ENCODE data around the gene CD300H. TPM values are rescaled to one million over a fixed set of nuclear protein-coding genes. Genes with fewer than 3 reads are reported as not detected.
"Not testable (repeated sequence)": the region's sequence is repeated elsewhere in the genome, so short reads cannot be mapped to it uniquely, and the experiment has no call there.

The CD300H gene
- total RNA-seq, 1 donor from 2014 or later = not detected

DNA sequence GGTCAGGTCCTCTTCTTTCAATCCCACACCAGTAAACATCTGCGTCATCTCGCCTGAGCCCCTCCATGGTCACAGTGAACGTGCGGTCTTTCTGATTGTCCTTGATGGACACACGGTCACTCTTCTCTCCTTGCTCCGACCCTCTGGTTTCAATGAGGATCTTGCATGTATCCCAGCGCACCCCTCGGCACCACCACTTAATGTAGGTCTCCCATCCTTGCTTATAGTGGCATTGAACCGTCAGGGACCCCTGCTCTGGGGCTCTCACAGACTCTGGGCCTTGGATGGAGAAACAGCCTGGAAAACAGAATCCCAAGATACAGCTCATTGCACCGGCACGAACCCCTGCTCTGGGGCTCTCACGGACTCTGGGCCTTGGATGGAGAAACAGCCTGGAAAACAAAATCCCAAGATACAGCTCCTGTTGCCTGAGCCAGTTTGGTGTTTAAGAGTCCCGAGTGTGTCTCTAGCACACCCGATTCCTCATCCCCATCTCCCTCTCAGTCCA, 41.5 kb downstream of the CD300H start:
- no peak for ATAC-seq

DNA sequence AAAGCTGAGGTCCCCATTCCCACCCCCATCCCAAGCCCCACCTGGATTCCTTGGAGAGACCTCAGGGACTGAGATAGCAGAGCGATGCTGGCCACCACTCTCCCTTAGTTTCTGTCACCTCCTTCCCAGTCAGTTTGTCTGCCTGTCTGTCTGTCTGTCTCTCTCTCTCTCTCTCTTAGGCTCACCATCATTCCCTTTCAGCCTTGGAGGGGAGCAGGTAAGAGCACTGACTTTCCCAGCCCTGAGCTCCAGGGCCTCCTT, 41.9 kb downstream of the CD300H start:
- ATAC-seq = no peak

DNA sequence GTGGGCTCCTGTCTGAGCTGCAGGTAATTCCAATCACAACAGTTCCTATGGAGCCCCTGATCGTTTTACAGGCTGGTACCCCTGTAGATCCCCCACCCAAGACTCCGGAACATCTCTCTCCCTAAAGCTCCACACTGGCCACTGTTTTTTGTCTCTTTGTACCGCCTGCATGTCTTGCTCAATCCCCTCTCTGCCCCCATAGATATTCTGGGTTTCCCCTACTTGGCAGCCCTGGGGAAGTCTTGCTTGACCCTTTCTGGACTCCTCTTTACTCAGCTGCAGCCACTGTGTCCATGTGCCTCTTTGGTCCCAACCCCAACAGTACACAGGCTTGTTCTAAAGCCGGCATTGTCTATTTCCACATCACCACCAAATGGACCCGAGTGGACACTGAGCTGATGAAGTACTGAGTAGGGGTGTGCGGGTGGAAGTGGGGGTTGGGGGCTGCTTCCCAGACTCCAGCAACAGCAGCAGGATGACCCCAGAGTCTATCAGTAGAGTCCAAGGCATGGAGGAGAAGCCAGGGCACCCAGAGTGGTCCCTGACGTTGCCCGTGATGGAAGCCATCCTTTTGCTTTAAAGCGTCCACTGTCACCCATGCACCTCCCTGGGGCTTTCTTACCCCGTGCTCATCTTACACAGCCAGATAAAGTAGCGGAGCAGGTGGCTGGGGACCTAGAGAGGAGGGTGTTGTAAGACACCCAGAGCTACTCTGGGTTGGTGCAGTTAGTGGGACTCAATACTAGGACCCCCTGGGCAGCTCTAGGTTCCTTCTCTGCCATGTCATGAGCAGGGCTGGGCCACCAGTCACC, 42.5 kb downstream of the CD300H start:
- ATAC-seq = no peak

DNA sequence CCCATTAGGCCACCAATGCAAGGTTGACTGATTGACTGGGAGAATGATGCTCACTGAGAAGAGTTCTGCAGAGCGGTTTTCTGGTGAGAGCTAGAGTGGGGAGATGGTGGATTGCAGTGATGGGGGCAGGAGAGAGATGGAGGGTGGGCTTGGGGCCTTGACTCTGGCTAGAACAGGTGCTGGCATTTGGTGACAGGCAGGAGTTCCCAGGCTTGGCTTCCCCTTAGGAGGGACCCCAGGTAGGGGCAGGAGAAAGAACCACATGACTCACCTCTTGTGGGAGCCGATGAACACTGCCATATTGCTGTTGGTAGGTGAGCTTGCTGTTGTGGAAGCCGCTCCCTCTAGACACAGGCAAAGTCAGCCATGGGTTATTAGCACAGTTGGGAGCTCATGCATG, 44.0 kb downstream of the CD300H start:
- no peak for ATAC-seq

DNA sequence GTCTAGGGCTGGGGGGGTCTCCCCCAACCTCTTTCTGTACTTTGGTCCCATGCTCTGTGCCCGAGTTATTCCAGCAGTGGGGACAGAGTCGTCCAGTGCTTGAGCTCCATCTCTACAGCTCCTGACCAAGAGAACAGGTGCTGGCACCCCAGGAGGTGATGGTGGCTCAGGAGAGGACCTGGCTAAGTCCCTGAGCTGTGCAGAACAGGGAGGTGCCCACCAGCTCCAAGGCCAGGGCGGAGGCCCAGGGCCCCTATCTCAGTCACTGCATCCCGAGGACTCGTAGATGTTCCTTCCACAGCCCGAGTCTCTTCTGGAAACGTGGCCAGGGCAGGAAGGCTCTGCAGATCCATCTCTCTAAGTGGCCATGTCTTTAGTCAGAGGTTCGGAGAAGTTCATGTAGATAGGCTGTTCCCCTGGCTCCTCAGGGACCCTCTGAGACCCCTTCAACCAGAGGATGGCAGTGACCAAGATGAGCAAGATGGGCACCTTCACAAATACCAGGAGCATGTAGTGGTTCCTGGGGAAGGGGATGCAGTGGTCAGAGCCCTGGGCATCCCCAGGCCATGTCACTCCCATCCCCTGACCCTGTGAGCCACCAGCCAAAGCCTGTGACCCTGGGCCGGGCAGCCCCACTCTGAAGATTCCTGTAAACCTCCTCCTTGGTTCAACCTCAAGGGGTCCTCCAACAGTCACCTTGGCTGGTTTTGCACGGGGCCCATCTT, 44.8 kb downstream of the CD300H start:
- no peak for ATAC-seq

DNA sequence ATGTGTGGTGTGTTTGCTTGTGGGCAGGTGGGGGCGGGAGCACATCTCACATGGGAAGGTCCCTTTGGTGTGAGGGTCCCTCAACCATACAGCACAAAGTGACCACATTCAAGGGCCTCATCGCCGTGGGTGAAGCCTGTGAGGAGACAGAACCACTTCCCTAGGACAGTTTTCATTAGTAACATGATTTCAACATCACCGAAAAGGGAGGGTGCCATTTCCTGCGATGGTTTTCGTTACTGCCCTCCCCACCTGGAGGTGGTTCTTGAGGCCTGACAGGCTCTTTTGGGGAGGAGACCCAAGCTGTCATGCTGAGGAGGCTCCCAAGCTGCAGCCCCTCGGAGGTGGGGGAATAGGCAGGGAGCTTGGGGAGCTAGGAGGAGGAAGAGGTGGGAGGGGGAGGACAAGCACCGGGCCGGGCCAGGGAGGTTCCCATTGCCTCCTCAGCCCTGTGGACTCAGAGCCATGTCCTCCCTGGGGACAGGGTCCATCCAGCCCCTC, 45.6 kb downstream of the CD300H start:
- ATAC-seq = no peak

DNA sequence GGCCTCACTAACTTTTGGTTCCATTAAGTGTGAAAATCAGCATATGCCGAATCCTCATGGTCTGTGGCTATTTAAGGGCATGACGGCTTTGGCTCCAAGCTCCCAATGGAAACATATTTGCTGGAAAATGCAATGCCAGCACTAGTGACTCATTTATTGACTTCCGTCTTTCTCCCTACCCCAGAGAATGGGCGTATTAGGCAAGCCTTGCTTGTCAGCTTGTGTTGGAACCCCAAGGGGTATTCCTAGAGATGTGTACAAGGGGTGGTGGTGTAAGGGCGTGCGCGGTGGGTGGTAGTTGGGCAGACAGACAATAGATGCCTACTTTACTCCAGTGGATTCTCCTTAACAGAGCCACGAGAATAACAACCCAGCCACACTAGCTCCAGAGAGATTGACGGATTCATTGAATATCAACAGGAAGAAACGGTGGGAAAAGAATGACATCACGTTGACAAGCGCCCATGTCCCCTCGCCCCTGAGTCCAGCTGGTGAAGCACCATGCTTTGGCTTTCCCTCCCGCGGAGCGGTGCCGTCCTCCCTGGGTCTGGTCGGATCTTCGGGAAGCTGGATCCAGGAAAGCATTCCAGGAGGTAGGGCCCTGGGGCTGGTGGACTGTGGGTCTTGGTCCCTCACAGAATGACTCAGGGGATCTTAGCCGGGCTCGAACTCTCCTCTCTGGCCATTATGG, 46.4 kb downstream of the CD300H start:
- no peak for ATAC-seq

DNA sequence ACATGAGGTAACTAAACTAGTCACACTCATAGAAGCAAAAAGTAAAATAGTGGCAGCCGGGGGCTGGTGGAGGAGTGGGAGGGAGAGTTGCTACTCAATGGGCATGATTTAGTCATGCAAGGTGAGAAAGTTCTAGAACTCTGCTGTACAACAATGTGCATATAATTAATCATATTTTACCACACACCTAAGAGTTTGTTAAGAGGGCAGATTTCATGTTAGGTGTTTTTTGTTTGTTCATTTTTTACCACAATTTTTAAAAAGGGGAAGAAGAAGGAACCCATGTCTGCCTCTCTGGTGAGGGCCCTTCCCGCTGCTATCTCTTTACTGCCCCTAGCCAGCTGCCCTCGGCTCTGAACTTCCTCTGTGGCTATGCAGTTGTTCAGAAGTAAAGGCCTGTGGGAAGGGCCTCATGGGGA, 47.3 kb downstream of the CD300H start:
- ATAC-seq = no peak

DNA sequence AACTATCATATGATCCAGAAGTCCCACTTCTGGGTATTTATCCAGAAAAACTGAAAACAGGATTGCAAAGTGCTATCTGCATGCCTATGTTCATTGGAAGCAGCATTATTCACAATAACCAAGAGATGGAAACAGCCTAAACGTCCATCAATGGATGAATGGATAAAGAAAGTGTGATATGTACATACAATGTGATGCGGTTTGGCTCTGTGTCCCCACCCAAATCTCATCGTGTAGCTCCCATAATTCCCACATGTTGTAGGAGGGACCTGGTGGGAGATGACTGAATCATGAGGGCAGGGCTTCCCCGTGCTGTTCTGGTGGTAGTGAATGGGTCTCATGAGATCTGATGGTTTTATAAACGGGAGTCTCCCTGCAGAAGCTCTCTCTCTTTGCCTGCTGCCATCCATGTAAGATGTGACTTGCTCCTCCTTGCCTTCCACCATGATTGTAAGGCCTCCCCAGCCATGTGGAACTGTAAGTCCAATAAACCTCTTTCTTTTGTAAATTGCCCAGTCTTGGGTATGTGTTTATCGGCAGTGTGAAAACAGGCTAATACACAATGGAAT, 48.8 kb downstream of the CD300H start:
- ATAC-seq = not testable (repeated sequence)

DNA sequence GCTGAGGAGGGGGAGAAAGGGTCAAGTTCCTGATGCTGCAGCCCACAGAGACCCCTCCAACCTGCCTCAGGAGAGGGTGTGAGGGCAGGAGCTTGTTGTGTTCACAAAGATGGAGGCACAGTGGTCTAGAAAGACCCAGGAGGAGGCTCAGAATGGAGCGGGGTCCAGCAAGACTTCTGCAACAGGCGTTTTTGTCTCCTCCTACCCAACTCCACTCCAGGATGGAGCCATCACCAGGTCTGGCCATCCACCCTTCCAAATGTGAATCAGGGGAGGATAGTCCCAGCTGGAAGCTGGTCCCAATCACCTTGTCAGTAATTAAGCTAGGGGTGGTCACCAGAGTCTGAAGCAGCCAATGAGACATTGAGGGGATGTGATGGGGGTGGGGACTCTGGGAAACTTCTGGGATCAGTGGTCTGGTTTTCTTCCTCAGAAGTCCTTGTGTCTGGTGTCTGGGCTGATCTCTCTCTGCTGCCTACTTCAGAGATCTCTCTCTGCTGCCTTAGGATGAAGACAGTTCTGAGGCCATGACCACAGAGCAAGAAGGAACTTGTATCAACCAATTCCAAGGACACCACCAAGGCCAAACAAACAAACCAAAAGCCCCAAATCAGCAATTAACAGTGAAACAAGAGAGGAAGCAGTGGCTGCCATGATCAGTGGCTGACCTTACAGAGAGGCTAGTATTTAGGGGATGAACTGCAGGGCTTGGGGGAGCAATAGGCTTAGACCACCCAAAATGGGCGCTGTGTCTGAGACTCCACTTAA, 50.6 kb downstream of the CD300H start:
- no peak for ATAC-seq

DNA sequence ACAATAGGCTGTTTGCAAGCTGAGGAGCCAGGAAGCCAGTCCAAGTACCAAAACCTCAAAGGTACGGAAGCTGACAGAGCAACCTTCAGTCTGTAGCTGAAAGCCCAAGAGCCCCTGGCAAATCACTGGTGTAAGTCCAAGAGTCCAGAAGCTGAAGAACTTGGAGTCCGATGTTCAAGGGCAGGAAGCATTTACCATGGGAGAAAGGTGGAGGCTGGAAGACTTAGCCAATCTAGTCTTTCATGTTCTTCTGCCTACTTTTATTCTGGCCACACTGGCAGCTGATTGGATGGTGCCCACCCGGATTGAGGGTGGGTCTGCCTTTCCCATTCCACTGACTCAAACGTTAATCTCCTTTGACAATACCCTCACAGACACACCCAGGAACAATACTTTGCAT, 51.4 kb downstream of the CD300H start:
- ATAC-seq = no peak

DNA sequence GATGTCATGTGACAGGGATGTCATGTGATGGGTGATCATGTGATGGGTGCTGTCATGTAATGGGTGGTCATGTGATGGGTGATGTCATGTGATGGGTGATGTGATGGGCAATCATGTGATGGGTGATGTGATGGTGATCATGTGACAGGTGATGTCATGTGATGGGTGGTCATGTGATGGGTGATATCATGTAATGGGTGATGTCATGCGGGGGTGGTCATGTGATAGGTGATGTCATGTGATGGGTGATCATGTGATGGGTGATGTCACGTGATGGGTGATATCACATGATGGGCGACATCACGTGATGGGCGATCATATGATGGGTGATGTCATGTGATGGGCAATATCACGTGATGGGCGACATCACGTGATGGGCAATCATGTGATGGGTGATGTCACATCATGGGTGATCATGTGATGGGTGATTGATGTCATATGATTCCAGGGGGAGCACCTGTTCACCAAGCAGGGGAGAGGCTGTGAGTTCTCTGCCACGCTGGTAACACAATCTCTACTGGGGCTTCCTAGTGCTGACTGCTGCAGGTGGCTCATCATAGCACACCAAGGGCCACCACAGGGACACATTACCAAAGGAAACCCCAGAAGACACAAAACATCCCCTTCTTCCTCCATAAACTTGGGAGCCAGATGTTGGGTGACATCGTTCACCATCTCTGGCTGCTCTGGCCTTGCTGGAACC, 52.5 kb downstream of the CD300H start:
- ATAC-seq = no peak

DNA sequence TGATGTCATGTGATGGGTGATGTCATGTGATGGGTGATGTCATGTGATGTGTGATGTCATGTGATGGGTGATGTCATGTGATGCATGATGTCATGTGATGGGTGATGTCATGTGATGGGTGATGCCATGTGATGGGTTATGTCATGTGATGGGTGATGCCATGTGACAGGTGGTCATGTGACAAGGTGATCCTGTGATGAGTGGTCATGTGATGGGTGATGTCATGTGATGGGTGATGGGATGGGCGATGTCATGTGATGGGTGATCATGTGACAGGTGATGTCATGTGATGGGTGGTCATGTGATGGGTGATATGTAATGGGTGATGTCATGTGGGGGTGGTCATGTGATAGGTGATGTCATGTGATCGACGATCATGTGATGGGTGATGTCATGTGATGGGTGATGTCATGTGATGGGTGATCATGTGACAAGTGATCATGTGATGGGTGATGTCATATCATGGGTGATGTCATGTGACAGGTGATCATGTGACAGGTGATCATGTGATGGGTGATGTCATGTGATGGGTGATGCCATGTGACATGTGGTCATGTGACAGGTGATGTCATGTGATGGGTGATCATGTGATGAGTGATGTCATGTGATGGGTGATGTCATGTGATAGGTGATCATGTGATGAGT, 53.2 kb downstream of the CD300H start:
- ATAC-seq = no peak

DNA sequence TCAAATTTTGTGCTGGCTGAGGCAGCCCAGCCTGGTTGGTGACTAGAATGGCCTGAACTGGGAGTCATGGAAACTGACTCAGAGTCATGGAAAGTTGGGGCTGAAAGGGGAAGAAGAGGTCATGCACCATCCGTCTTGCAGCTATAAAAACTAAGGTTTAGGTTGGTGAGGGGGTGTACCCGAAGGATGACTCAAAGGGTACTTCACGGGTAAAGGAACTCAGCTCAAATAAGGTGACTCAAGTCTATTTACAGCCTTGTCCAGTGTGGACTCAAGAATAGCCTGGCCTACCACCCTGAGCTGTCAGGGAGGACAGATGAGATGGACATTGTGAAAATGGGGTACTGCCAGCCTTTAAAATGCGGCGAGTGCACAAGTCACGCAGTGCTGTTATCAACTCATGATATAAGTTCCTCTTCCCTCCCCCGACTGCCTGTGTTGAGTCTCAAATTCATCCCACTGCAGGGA, 54.7 kb downstream of the CD300H start:
- ATAC-seq = peak; percentile 28

DNA sequence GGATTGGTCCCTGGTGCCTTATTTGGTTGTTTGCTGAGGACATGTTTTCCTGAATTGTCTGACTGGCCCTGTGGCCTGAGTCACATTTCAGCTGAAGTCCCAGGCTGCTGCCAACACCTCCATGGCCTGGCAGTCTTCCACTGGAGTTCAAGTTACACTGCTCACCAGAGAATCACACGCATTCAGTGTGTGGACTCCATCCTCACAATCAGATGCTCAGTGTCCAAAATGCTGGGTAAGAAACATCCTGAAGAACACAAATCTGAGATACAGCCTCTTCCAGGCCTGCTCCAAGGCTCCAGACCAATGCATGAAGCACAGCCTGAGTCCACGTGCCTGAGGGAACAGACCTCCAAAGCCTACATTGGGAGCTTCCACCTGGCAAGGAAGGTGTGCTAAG, 55.3 kb downstream of the CD300H start:
- ATAC-seq = peak; percentile 28

Other genes starting within 250 kb of the CD300H start
- 0.16 TPM for gene KIF19, start 241.3 kb downstream of the CD300H start, total RNA-seq
- gene BTBD17, start 205.6 kb downstream of the CD300H start, total RNA-seq = not detected
- gene GPR142, start 200.0 kb downstream of the CD300H start, total RNA-seq = not detected
- 13.0 TPM for gene GPRC5C, start 135.4 kb downstream of the CD300H start, total RNA-seq
- gene CD300A, start 100.9 kb downstream of the CD300H start, total RNA-seq = 0.64 TPM
- gene CD300LB, start 36.0 kb downstream of the CD300H start, total RNA-seq = not detected
- gene CD300C, start 21.4 kb downstream of the CD300H start, total RNA-seq = 0.16 TPM
- not detected for gene CD300LD, start 24.8 kb upstream of the CD300H start, total RNA-seq
- gene CD300E, start 56.2 kb upstream of the CD300H start, total RNA-seq = 0.12 TPM
- gene CD300LF, start 145.4 kb upstream of the CD300H start, total RNA-seq = 0.40 TPM
- gene RAB37, start 169.7 kb upstream of the CD300H start, total RNA-seq = 0.96 TPM
- 297 TPM for gene NHERF1, start 181.1 kb upstream of the CD300H start, total RNA-seq
- gene NAT9, start 208.8 kb upstream of the CD300H start, total RNA-seq = 14.6 TPM